Vagina (tissue), 2 donors: ENCODE measurements around the gene NAGPA.

Experiments
- POLR2A ChIP-seq, 2 donors: fragments of 450-650 bp; IDR thresholded peaks; one replicate each; pipeline ENCODE4 v1.6.1; 2017; ENCODE audit warnings: antibody characterized with exemption in 2 of 2, mild to moderate bottlenecking in 2 of 2, moderate library complexity in 2 of 2
- POLR2AphosphoS5 ChIP-seq, 2 donors: sonication (generic); formaldehyde crosslinking; IDR thresholded peaks; one replicate each; pipeline ENCODE4 v1.9.0; 2017; ENCODE audit warnings: antibody characterized with exemption in 2 of 2, mild to moderate bottlenecking in 2 of 2, low read depth in 1 of 2; ENCODE audit not compliant: insufficient read depth in 1 of 2
- TF ChIP-seq, protein P1 (sequence below), 3 experiments: fragments of 450-650 bp in 2 of 3; fragments of 200-600 bp in 1 of 3; sonication (generic) in 1 of 3; IDR thresholded peaks; one replicate each; pipeline ENCODE4 v1.5.1; 2017 to 2019; ENCODE audit warnings: antibody characterized with exemption in 3 of 3, mild to moderate bottlenecking in 2 of 3, moderate library complexity in 2 of 3

GRCh38 chr16:5034167-5034523 lies 410 bp upstream of the NAGPA start:
- TF ChIP-seq, protein P1, sequence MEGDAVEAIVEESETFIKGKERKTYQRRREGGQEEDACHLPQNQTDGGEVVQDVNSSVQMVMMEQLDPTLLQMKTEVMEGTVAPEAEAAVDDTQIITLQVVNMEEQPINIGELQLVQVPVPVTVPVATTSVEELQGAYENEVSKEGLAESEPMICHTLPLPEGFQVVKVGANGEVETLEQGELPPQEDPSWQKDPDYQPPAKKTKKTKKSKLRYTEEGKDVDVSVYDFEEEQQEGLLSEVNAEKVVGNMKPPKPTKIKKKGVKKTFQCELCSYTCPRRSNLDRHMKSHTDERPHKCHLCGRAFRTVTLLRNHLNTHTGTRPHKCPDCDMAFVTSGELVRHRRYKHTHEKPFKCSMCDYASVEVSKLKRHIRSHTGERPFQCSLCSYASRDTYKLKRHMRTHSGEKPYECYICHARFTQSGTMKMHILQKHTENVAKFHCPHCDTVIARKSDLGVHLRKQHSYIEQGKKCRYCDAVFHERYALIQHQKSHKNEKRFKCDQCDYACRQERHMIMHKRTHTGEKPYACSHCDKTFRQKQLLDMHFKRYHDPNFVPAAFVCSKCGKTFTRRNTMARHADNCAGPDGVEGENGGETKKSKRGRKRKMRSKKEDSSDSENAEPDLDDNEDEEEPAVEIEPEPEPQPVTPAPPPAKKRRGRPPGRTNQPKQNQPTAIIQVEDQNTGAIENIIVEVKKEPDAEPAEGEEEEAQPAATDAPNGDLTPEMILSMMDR (IDR thresholded peaks at IDR 0.05) = no peak
- TF ChIP-seq POLR2AphosphoS5 (IDR thresholded peaks at IDR 0.05; ENCODE audit: insufficient read depth in 1 of 2, low read depth in 1 of 2) (no peak), POLR2A (IDR thresholded peaks at IDR 0.05) (no peak)
